ENCODE results near the gene DLG5.

DNA sequence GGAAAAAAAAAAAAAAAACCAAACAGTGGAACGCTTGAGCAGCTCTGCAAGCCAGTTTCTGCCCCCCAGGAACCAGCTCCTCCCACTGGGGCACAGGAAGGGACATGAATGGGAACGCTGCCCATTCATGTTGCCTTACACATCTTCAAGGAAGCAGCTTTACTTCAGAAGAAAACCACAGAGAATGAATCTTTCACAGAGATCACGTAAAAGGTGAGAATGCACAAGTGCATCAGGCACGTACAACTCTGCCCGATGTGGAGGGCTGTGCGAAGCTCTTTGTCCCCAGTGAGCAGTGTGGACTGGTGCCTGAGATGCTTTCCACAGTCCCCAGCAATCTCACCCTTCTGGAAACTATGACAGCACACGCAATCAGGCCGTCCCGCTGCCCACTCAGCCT is 106.2 kb downstream of the DLG5 start:
- TF ChIP-seq, protein P1, sequence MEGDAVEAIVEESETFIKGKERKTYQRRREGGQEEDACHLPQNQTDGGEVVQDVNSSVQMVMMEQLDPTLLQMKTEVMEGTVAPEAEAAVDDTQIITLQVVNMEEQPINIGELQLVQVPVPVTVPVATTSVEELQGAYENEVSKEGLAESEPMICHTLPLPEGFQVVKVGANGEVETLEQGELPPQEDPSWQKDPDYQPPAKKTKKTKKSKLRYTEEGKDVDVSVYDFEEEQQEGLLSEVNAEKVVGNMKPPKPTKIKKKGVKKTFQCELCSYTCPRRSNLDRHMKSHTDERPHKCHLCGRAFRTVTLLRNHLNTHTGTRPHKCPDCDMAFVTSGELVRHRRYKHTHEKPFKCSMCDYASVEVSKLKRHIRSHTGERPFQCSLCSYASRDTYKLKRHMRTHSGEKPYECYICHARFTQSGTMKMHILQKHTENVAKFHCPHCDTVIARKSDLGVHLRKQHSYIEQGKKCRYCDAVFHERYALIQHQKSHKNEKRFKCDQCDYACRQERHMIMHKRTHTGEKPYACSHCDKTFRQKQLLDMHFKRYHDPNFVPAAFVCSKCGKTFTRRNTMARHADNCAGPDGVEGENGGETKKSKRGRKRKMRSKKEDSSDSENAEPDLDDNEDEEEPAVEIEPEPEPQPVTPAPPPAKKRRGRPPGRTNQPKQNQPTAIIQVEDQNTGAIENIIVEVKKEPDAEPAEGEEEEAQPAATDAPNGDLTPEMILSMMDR (IDR thresholded peaks at IDR 0.05; ENCODE audit: poor library complexity), result no peak
- no peak for TF ChIP-seq EZH2 (IDR thresholded peaks at IDR 0.05; ENCODE audit: borderline replicate concordance)
- TF ChIP-seq EZH2phosphoT487 (IDR thresholded peaks at IDR 0.05; ENCODE audit: low read depth, severe bottlenecking, unreplicated experiment), result no peak
